NCI-H2107 (cell line): ENCODE measurements around the gene SNX1.
A peak's percentile ranks its signal among the peaks of the same experiment; 100 is the strongest.

ENCODE experiments used
- DNase-seq: peaks from one replicate; lab custom pipeline; 2025; lab: John Stamatoyannopoulos, UW

SNX1 gene

DNA sequence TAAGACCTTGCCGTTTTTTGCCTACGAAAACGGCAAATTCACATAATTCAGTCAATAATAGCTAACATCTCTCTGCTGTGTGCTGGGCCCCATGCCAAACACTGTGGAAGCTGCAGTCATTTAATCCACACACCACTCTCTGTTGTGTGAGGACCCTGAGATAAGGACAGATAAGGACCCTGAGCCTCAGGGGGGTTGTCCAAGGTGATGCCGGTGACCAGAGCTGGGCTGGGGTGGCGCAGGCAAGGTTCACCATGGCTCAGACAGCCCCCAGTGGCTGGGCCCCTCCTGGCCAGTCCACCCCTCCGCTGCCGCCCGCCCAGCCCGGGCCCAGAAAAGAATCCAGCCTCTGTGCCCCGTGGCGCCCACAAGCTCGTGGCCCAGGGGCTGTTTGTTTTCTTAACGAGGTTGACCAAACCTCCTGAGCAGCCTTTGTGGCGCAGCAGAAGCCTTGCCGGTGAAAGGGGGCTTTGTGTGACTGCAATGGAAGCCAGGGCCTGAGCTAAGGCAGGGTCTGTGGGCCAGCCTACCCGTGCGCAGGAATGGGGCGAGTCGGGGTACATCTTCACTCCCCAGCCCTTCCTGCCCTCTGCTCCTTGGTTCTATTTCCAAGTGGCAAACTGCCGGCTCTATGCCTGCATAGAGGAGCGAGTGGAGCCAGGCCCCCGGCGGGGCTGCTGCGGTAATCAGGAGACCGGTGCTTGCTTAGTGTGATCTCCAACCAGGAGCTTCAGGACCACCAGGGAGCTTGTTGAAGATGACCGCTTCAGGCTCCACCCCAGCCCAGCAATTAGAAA, 51.3 kb downstream of the SNX1 start:
- no peak for DNase-seq

GRCh38 chr15:64148168-64148567, 52.4 kb downstream of the SNX1 start:
- DNase-seq: no peak

GRCh38 chr15:64148581-64148980, 52.8 kb downstream of the SNX1 start:
- DNase-seq: no peak

DNA sequence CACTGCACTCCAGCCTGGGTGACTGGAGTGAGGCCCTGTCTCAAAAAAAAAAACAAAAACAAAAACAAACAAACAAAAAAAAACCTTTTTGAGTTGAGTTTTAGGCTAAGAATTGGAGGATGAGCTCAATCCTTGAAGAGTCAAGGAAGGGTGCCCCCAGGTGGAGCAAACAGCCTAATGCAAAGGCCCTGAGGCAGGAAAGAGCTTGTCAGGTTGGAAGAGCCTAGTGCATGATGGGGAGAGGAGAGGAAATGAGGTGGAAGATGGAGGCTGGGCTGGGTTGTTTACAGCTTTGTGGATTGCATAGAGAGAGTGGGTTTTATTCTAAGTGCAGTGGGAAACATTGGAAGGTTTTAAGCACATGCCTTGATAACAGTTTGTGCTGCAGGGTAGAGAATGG, 53.6 kb downstream of the SNX1 start:
- DNase-seq: no peak

- DNase-seq: no peak
These were observed 54.3 kb downstream of the SNX1 start for GRCh38 chr15:64149893-64150578.

GRCh38 chr15:64151727-64152506, 56.1 kb downstream of the SNX1 start, which contains the start of gene SNX22:
Gene SNX22 (plus strand): TSS chr15:64151731. CDS start chr15:64151776, 45 bp downstream.
- DNase-seq: no peak

GRCh38 chr15:64152507-64153387, 57.0 kb downstream of the SNX1 start:
- no peak for DNase-seq

DNA sequence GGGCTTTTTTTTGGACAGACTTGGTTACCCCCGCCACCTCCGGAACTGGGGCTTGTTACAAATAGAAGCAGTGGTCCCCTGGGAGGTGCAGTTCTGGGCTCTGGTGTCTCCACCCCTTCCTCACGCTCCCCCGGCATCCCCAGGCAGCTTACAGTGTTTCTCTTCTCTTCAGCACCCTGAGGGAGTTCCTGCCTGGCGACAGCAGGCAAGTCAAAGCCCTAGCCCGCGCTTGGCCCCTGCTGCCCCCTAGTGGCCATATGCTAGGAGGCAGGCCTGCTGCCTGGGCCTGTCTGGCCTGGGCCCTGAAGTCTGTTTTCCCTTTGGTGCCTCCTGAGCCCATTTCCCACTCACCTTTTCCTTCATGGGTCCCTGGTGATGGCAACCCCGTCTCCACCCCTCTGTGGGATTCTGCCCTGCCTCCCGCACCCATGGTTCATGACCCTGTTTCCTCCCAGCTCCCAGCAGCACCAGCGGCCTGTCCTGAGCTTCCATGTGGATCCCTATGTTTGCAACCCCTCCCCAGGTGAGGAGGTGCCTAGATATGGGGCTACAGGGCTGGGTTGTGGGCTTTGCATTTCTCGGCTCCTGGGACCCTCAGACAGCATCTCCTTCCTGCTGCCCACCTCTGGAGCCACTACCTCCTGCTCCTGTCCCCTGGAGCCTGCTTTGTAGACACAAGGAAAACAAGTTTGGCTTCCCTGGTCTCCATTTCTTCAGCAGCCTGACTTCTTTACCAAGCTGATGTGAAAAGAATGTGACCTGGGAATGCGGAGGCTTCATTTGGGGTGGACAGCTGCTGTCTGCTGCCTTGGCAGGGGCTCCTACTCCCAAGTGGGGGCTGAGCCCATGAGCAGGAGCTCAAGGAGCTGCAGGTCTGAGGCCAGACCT, 57.9 kb downstream of the SNX1 start:
- peak; percentile 60 for DNase-seq

DNA sequence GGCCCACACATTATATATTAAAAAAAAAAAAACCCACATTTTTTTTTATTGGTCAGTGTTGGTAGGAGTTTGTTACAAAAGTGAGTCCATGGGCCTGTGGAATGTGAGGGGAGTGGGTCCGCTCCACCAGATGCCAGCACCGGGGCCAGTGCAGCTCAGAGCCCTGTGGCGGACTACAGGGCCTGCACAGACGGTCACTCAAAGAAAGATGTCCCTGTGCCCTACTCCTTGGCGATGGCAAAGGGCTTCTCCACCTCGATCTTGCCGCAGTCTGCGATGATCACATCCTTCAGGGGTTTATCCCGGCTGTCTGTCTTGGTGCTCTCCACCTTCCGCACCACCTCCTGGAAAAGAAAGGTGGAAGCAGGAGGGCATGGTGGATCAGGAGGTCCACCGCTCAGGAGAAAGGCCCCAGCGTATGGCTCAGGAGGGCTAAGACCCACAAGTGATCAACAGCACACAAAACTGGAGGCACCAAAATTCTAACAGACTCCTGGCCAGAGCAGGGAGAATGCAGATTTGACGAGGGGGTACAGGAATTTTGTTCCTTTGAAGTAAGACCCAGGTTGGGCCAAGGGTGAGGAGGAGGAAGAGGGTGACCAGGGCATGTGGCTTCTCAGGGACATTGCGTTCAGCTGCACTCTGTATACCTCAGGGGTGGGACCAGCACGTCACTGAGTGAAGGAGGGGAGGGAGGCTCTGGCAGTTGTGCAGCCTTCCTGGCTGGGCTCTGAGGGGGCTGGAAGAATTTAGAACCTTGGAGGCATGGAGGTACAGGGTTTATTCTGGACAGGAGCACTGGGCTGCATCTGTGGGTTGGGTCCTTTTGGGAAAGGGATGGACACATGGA, 60.2 kb downstream of the SNX1 start:
- no peak for DNase-seq

GRCh38 chr15:64156652-64157331, 61.0 kb downstream of the SNX1 start:
- DNase-seq: no peak

GRCh38 chr15:64157599-64158125, 61.9 kb downstream of the SNX1 start:
- DNase-seq: no peak

DNA sequence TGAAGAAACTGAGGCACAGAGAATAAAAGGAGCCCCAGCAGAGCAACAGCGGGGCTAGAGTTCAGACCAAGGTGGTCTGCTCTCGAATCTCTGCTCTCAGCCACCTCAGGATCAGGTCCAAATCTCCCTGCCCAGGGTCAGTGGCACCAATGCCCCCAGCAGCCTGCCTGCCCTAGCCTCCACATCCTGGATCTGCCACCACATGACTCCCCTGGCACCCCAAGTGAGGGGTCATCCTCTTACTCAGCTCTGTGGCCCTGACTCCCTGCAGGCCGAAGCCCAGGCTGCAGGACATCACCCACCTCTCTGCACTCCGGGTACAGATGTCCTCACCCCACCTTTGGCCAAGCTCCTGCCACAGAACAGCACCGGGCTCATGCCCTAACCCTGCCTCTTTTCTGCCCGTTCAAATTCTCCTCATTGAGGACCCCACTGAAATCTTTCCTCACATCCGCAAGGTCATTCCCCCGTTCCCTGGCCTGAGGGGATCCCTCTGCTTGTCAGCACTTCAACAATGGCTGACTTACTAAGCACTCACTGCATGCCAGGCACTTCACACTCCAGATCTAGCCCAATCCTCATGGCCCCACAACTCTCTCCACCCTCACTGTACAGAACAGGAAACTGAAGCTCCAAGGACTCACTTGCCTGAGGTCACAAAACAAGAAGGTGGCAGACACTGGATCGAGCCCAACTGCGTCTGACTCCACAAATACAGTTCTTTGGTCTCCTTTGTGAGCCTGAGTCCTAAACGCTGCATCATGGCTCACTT, 62.8 kb downstream of the SNX1 start:
- no peak for DNase-seq

GRCh38 chr15:64161688-64162477, 66.1 kb downstream of the SNX1 start:
- DNase-seq: no peak

GRCh38 chr15:64162478-64162868, 66.7 kb downstream of the SNX1 start:
- DNase-seq: no peak

- peak; percentile 78 for DNase-seq
These were observed 67.3 kb downstream of the SNX1 start, which contains the start of gene PPIB for GRCh38 chr15:64162869-64163658. Gene PPIB (minus strand): TSS chr15:64163022. CDS start chr15:64162986, 36 bp downstream.

GRCh38 chr15:64163659-64164362, 68.0 kb downstream of the SNX1 start:
- no peak for DNase-seq
